A673 (cell line): ENCODE results near the gene RHOF. TPM values are rescaled to one million over a fixed set of nuclear protein-coding genes. Genes with fewer than 3 reads are reported as not detected.

Experiments used
- BruUV-seq: library from RNA; stranded (reverse); fragments of 400-500 nt; replicated peaks from 2 replicates; lab custom pipeline; 2021; lab: Mats Ljungman, UMichigan
- CTCF ChIA-PET: fragments of 300-600 bp; sonication (Branson Sonifier 250); formaldehyde crosslinking; loops from one replicate; lab custom pipeline; 2022; ENCODE audit warnings: antibody characterized with exemption; lab: Charles Lee
- POLR2A ChIA-PET: fragments of 300-600 bp; sonication (Branson Sonifier 250); formaldehyde crosslinking; loops from one replicate; lab custom pipeline; 2022; ENCODE audit warnings: antibody characterized with exemption; ENCODE audit not compliant: low non-redundant PET; lab: Charles Lee
- DNase-seq: peaks from one replicate; pipeline ENCODE4 v3.0.0-alpha.2; 2015; ENCODE audit warnings: low spot score
- H3K27ac ChIP-seq: fragments of 200-600 bp; sonication (generic); 2 replicates; pipeline ENCODE4 v1.5.1; 2016; ENCODE audit warnings: mixed run types, low read depth, mild to moderate bottlenecking, mixed read lengths, antibody characterized with exemption, low read length; ENCODE audit not compliant: poor library complexity, severe bottlenecking
- H3K27me3 ChIP-seq: fragments of 200-600 bp; sonication (generic); replicated peaks from 2 replicates; pipeline ENCODE4 v1.6.1; 2017; ENCODE audit warnings: mixed run types, low read depth, mild to moderate bottlenecking, mixed read lengths, antibody characterized with exemption, low read length; ENCODE audit not compliant: insufficient read depth, poor library complexity
- H3K36me3 ChIP-seq: fragments of 200-600 bp; sonication (generic); 2 replicates; pipeline ENCODE4 v1.6.1; 2016; ENCODE audit warnings: mixed run types, mild to moderate bottlenecking, mixed read lengths, antibody characterized with exemption, low read length; ENCODE audit not compliant: insufficient read depth, poor library complexity, severe bottlenecking
- H3K4me1 ChIP-seq: fragments of 200-600 bp; sonication (generic); 2 replicates; pipeline ENCODE4 v1.6.1; 2017; ENCODE audit warnings: mixed run types, mild to moderate bottlenecking, mixed read lengths, antibody characterized with exemption, low read length; ENCODE audit not compliant: insufficient read depth, poor library complexity, severe bottlenecking
- H3K4me3 ChIP-seq: fragments of 200-600 bp; sonication (generic); 2 replicates; pipeline ENCODE4 v1.5.1; 2016; ENCODE audit warnings: low read depth, mixed run types, mild to moderate bottlenecking, mixed read lengths, low read length; ENCODE audit not compliant: poor library complexity, severe bottlenecking
- H3K9me3 ChIP-seq: fragments of 200-600 bp; sonication (generic); 2 replicates; pipeline ENCODE4 v1.6.1; 2016; ENCODE audit warnings: mixed run types, low read depth, mild to moderate bottlenecking, mixed read lengths, antibody characterized with exemption, low read length; ENCODE audit not compliant: poor library complexity, severe bottlenecking
- CTCF ChIP-seq: fragments of 300-800, 200-600 bp; sonication (generic); conservative IDR thresholded peaks from 2 replicates; pipeline ENCODE4 v1.5.1; 2017; ENCODE audit warnings: low read depth, mild to moderate bottlenecking, antibody characterized with exemption, low read length, moderate library complexity, mixed read lengths
- EZH2 ChIP-seq: fragments of 200-600 bp; sonication (generic); IDR thresholded peaks from 2 replicates; pipeline ENCODE4 v1.6.1; 2017; ENCODE audit warnings: borderline replicate concordance, low read depth, mild to moderate bottlenecking, mixed read lengths, antibody characterized with exemption, low read length; ENCODE audit not compliant: poor library complexity, severe bottlenecking
- intact Hi-C: fragments of 100-400 bp; cut with micrococcal nuclease; formaldehyde crosslinking; loops from one replicate; pipeline ENCODE4 v1.10.0; 2022; ENCODE audit not compliant: unreplicated experiment
- total RNA-seq: library from RNA; stranded (reverse); gene quantifications from 2 replicates; pipeline ENCODE4 v1.2.3, GENCODE V29; 2021

RHOF gene
- total RNA-seq, 1 experiment from 2014 or later = 21.1 TPM

- no TSS peak for BruUV-seq
- Histone ChIP-seq H3K4me3 (peak overlapping the region; percentile 38), H3K36me3 (peaks cover 55% of the 10 kb centered on the region), H3K9me3 (no peaks in the 10 kb centered on the region), H3K4me1 (peaks cover 23% of the 10 kb centered on the region), H3K27ac (peak overlapping the region; percentile 47), H3K27me3 (no peaks in the 10 kb centered on the region)
- POLR2A ChIA-PET = interaction anchor here (0.6 to 1.6 kb wide), 2 partner anchors 9 to 1155 kb away, joined by 4 to 7 read pairs; partner anchors contain the start of gene ABCB9
- intact Hi-C loops = loop anchor here (1.0 kb wide), 1 partner anchor 16 kb away; no protein-coding TSS in a partner anchor
- CTCF ChIA-PET = interaction anchor here (0.5 to 2.5 kb wide), 13 partner anchors 12 to 595 kb away, joined by 3 to 82 read pairs (median 4); partner anchors contain the start of genes RHOF and TMEM120B
- no peak for TF ChIP-seq EZH2
- TF ChIP-seq CTCF = peak; percentile 83
- peak; percentile 73 for DNase-seq
These were observed 18.2 kb upstream of the RHOF start for GRCh38 chr12:121811434-121812319.

GRCh38 chr12:121810833-121811433 lies 17.4 kb upstream of the RHOF start:
- peak overlapping the region; percentile 13 for H3K27ac ChIP-seq
- intact Hi-C loops = no loop called here
- CTCF ChIA-PET = interaction anchor here (0.5 to 2.5 kb wide), 5 partner anchors 13 to 111 kb away, joined by 3 to 82 read pairs (median 4); partner anchors contain the start of gene RHOF
- peaks cover 30% of the 10 kb centered on the region for H3K4me1 ChIP-seq
- no peak for TF ChIP-seq CTCF
- TF ChIP-seq EZH2 = no peak
- POLR2A ChIA-PET = interaction anchor here (0.6 to 1.6 kb wide), 5 partner anchors 8 to 1156 kb away, joined by 3 to 7 read pairs (median 3); partner anchors contain the start of gene ABCB9
- DNase-seq = no peak
- peaks cover 48% of the 10 kb centered on the region for H3K36me3 ChIP-seq
- H3K27me3 ChIP-seq = no peaks in the 10 kb centered on the region
- H3K9me3 ChIP-seq = no peaks in the 10 kb centered on the region
- no TSS peak for BruUV-seq
- H3K4me3 ChIP-seq = peak overlapping the region; percentile 38

GRCh38 chr12:121810234-121810817 lies 16.8 kb upstream of the RHOF start:
- intact Hi-C loops = no loop called here
- ChIA-PET POLR2A (interaction anchor here (0.6 to 1.6 kb wide), 3 partner anchors 7 to 124 kb away, joined by 3 to 7 read pairs (median 3); no protein-coding TSS in a partner anchor), CTCF (interaction anchor here (0.8 to 2.5 kb wide), 2 partner anchors 13 to 16 kb away, joined by 3 to 82 read pairs; partner anchors contain the start of gene RHOF)
- DNase-seq = no peak
- Histone ChIP-seq H3K9me3 (no peaks in the 10 kb centered on the region), H3K4me1 (peaks cover 33% of the 10 kb centered on the region), H3K27me3 (no peaks in the 10 kb centered on the region), H3K36me3 (peaks cover 42% of the 10 kb centered on the region), H3K27ac (no peak overlapping the region), H3K4me3 (no peak overlapping the region)
- TF ChIP-seq CTCF (no peak), EZH2 (no peak)
- BruUV-seq = no TSS peak
